NCI-H748 (cell line): ENCODE measurements around the gene MYBPC2.
"Not testable (repeated sequence)": the region's sequence is repeated elsewhere in the genome, so short reads cannot be mapped to it uniquely, and the experiment has no call there.

Experiments
- DNase-seq: peaks from one replicate; lab custom pipeline; 2025; ENCODE audit not compliant: unreplicated experiment; lab: John Stamatoyannopoulos, UW

Gene MYBPC2

GRCh38 chr19:50457300-50457699 lies 24.6 kb downstream of the MYBPC2 start:
- no peak for DNase-seq

- DNase-seq, result no peak
Observed at GRCh38 chr19:50458396-50459066, 25.8 kb downstream of the MYBPC2 start.

GRCh38 chr19:50459067-50459456 lies 26.4 kb downstream of the MYBPC2 start:
- no peak for DNase-seq

GRCh38 chr19:50459638-50460037 lies 26.9 kb downstream of the MYBPC2 start:
- DNase-seq, result no peak

- no peak for DNase-seq
Observed at GRCh38 chr19:50460161-50460765, 27.6 kb downstream of the MYBPC2 start.

GRCh38 chr19:50461066-50461875 lies 28.6 kb downstream of the MYBPC2 start:
- DNase-seq, result peak; percentile 85

- DNase-seq, result no peak
Observed at GRCh38 chr19:50462970-50463369, 30.3 kb downstream of the MYBPC2 start.

- no peak for DNase-seq
Observed at GRCh38 chr19:50464348-50464747, 31.7 kb downstream of the MYBPC2 start.

- DNase-seq, result no peak
Observed at GRCh38 chr19:50465000-50465399, 32.3 kb downstream of the MYBPC2 start.

- DNase-seq, result peak; percentile 96
Observed at GRCh38 chr19:50465986-50466705, 33.5 kb downstream of the MYBPC2 start.

- no peak for DNase-seq
Observed at GRCh38 chr19:50466706-50467039, 34.0 kb downstream of the MYBPC2 start.

GRCh38 chr19:50467566-50467965 lies 34.9 kb downstream of the MYBPC2 start:
- no peak for DNase-seq

- DNase-seq, result no peak
Observed at GRCh38 chr19:50468818-50469217, 36.1 kb downstream of the MYBPC2 start.

GRCh38 chr19:50473336-50473735 lies 40.6 kb downstream of the MYBPC2 start:
- not testable (repeated sequence) for DNase-seq

GRCh38 chr19:50475101-50475568 lies 42.4 kb downstream of the MYBPC2 start:
- no peak for DNase-seq

- DNase-seq, result no peak
Observed at GRCh38 chr19:50475736-50476223, 43.1 kb downstream of the MYBPC2 start.

- DNase-seq, result peak; percentile 98
Observed at GRCh38 chr19:50476224-50476906, 43.7 kb downstream of the MYBPC2 start, which contains the start of the genes EMC10 and GARIN5A. Gene EMC10 (plus strand): TSS chr19:50476507. CDS start chr19:50476545, 38 bp downstream. Gene GARIN5A (minus strand): TSS chr19:50476848. CDS start chr19:50476388, 460 bp downstream.

GRCh38 chr19:50476907-50477238 lies 44.2 kb downstream of the MYBPC2 start:
- no peak for DNase-seq

- DNase-seq, result no peak
Observed at GRCh38 chr19:50477751-50478515, 45.2 kb downstream of the MYBPC2 start.
